Motor neuron (in vitro differentiated cells): ENCODE measurements around the gene ADGRA3. TPM values are rescaled to one million over a fixed set of nuclear protein-coding genes. Genes with fewer than 3 reads are reported as not detected.
A peak's percentile ranks its signal among the peaks of the same experiment; 100 is the strongest.

ENCODE experiments used
- ATAC-seq, 8 experiments: fragments of 200-7000 bp; cut with Tn5 transposase; replicated peaks in 6 of 8; 2 replicates each; pipeline ENCODE4 v1.8.0; 2021; ENCODE audit warnings: mild to moderate bottlenecking in 8 of 8, moderate library complexity in 8 of 8
- H3K27ac ChIP-seq, 2 donors: fragments of 250-450 bp; sonication (Bioruptor Pico); 2 replicates each; pipeline ENCODE4 v1.9.0; 2021; ENCODE audit warnings: antibody characterized with exemption in 2 of 2, mild to moderate bottlenecking in 2 of 2, moderate library complexity in 1 of 2
- H3K4me1 ChIP-seq, 2 donors: fragments of 250-450 bp; sonication (Bioruptor Pico); replicated peaks in 1 of 2; 2 replicates each; pipeline ENCODE4 v1.6.1; 2021; ENCODE audit warnings: antibody characterized with exemption in 2 of 2, mild to moderate bottlenecking in 2 of 2, moderate library complexity in 1 of 2
- H3K4me3 ChIP-seq, 5 donors: fragments of 250-450 bp; sonication (Bioruptor Pico); 2 replicates each; pipeline ENCODE4 v1.9.0; 2021; ENCODE audit warnings: antibody characterized with exemption in 5 of 5, mild to moderate bottlenecking in 5 of 5, moderate library complexity in 4 of 5
- WGBS, 10 experiments: fragments of 450-650 bp; shearing (Covaris generic); methylation state at CpG; one replicate each; pipeline ENCODE4 v1.0.0; 2022; 5-methylcytosine and 5-hydroxymethylcytosine counted together
- in situ Hi-C, 9 experiments: fragments of 400-800 bp; cut with MboI; loops; one replicate each; pipeline ENCODE4 v1.15.0; 2021; ENCODE audit warnings: low sequenced_read_pairs in 9 of 9, low pct_unique_long_range_greater_than_20kb in 2 of 9; ENCODE audit not compliant: unreplicated experiment in 9 of 9
- total RNA-seq, 8 experiments: library from RNA; unstranded; fragments of 300-600 nt; gene quantifications; 2 replicates each; pipeline versions ENCODE4 v1.2.3 to v1.2.4, GENCODE V29; 2022

ADGRA3 gene
- total RNA-seq, 8 experiments from 2014 or later = 12.5 to 137 (median 28.1) TPM

- WGBS, 10 experiments = 90 to 100% (median 99%) methylated on average over 1 to 3 of the region's 3 CpGs; no CpG with 5 or more reads in 6 of the 10 experiments
- ATAC-seq = peak in 2 of 8 experiments; percentile 24 to 48
- peaks cover 0 to 8% of the 10 kb centered on the region in 2 donors for H3K4me1 ChIP-seq
- H3K27ac ChIP-seq = no peak overlapping the region
- in situ Hi-C loops = no loop called here
- H3K4me3 ChIP-seq = no peak overlapping the region
Observed at GRCh38 chr4:22502895-22503814, 12.7 kb downstream of the ADGRA3 start.

GRCh38 chr4:22501715-22502095 lies 14.2 kb downstream of the ADGRA3 start:
- in situ Hi-C loops = no loop called here
- no peak overlapping the region for H3K27ac ChIP-seq
- 50 to 100% (median 60%) methylated on average over 1 to 3 of the region's 3 CpGs; no CpG with 5 or more reads in 1 of the 10 experiments for WGBS, 10 experiments
- H3K4me1 ChIP-seq = peaks cover 0 to 8% of the 10 kb centered on the region in 2 donors
- H3K4me3 ChIP-seq = no peak overlapping the region
- no peak for ATAC-seq

DNA sequence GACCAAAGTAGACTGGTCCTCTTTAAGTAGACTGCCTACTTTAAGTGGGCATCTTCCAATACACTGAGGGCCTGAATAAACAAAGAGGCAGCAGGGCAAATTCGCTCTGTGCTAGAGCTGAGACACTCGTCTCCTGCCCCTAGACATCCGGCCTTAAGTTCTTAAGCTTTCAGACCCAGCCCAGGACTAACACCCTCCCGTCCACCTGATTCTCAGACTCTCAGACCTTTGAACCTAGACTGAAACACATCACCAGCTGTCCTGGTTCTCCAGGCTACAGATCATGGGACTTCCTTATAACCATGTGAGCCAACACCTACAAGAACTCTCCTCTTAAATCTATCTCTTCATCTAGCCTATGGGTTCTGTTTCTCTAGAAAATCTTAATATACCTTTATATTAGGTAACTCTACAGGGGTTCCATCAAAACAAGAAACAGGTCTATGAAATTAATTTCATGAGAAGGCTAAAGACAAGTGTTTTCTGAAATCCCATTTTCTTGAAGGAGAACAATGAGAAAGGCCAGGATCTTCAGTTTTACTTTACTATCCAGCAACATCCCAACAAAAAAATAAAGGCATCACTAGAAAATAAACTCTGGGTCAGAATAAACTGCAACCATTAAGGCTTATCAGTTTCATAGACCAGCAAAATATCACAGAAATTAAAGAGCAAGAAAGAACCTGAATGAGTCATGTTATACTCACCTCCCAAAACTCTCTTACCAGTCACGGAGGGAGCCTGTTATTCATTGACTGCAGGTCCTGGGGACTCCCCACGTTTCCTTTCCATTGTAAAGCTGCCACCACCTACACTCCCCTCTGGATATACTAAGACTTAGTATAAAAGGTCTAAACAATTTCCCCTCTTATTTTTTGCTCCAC lies 14.8 kb downstream of the ADGRA3 start:
- in situ Hi-C loops = no loop called here
- H3K27ac ChIP-seq = no peak overlapping the region
- ATAC-seq = no peak
- peaks cover 0 to 8% of the 10 kb centered on the region in 2 donors for H3K4me1 ChIP-seq
- 36 to 84% (median 76%) methylated on average over 1 to 5 of the region's 6 CpGs for WGBS, 10 experiments
- H3K4me3 ChIP-seq = no peak overlapping the region

DNA sequence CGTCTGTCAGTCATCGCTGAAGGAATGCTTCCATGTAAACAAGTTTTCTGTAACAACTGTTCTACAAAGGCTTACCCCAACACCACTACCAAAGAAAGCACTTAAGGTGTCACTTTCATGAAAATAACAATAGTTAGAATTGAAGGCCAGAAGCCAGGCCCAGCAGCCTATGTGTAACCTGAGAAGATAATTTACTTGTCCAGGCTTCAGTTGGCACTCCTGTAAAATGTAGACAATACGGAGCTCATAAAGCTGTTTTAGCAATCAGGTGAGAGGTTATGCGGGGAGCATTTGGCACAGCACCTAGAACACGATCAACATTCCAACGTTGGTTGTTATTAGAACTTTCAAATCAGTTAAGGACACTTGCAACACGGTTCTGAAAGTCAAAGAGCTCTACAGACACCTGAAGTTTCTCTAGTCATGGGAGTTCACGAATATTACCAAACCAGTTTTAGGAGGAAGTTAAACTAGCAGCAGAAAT lies 15.7 kb downstream of the ADGRA3 start:
- in situ Hi-C loops = no loop called here
- 61 to 100% (median 94%) methylated on average over 1 to 8 of the region's 8 CpGs; no CpG with 5 or more reads in 3 of the 10 experiments for WGBS, 10 experiments
- H3K27ac ChIP-seq = no peak overlapping the region
- no peak for ATAC-seq
- H3K4me3 ChIP-seq = no peak overlapping the region
- peaks cover 0 to 8% of the 10 kb centered on the region in 2 donors for H3K4me1 ChIP-seq

DNA sequence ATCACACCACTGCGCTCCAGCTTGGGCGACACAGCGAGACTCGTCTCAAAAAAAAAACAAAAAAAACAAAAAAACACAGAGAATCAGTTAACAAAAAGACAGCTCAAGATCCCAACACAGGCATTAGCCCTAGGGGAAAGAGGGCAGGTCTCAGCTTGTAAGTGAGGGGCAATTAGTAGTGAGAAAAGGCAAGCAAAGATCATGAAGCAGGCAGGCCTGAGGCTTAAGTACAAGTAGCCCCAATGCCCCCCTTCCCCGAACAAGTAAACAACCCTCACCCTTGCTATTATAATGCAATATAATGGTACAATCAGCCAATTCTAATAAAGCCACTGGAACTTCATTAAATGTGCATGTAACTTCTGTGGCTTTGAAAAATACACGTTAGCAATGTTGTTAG lies 17.0 kb downstream of the ADGRA3 start:
- H3K4me1 ChIP-seq = no peaks in the 10 kb centered on the region
- in situ Hi-C loops = no loop called here
- 17 to 100% (median 40%) methylated on average over 1 to 5 of the region's 6 CpGs; no CpG with 5 or more reads in 2 of the 10 experiments for WGBS, 10 experiments
- H3K27ac ChIP-seq = no peak overlapping the region
- no peak overlapping the region for H3K4me3 ChIP-seq
- no peak for ATAC-seq

- H3K27ac ChIP-seq = no peak overlapping the region
- WGBS, 10 experiments = 8 to 100% (median 93%) methylated on average over 1 to 6 of the region's 6 CpGs; no CpG with 5 or more reads in 1 of the 10 experiments
- ATAC-seq = no peak
- in situ Hi-C loops = no loop called here
- no peaks in the 10 kb centered on the region for H3K4me1 ChIP-seq
- H3K4me3 ChIP-seq = no peak overlapping the region
Observed at GRCh38 chr4:22496165-22496813, 19.6 kb downstream of the ADGRA3 start.

DNA sequence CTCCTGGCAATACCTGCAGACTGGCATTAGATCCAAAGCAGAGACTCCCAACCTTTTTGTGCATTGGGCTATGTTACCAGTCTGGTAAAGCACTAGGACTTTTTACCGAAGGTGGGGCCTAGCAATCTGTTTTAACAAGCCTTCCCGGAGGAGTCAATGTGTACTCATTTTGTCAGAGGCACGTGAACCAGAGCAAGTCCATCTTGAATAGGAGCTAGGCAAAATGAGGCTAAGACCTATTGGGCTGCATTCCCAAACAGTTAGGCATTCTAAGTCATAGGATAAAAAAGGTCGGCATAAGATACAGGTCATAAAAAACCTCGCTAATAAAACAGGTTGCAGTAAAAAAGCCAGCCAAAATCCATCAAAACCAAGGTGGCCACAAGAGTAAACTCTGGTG lies 22.3 kb downstream of the ADGRA3 start:
- no peak for ATAC-seq
- Histone ChIP-seq H3K27ac (no peak overlapping the region), H3K4me1 (no peaks in the 10 kb centered on the region), H3K4me3 (no peak overlapping the region)
- WGBS, 10 experiments = 50 to 100% (median 95%) methylated on average over 1 to 5 of the region's 5 CpGs; no CpG with 5 or more reads in 1 of the 10 experiments
- in situ Hi-C loops = no loop called here

- in situ Hi-C loops = no loop called here
- 83 to 100% (median 100%) methylated on average over 1 to 2 of the region's 2 CpGs; no CpG with 5 or more reads in 4 of the 10 experiments for WGBS, 10 experiments
Observed at GRCh38 chr4:22492987-22493386, 22.9 kb downstream of the ADGRA3 start.

GRCh38 chr4:22491939-22492338 lies 23.9 kb downstream of the ADGRA3 start:
- Histone ChIP-seq H3K27ac (no peak overlapping the region), H3K4me3 (no peak overlapping the region), H3K4me1 (peaks cover 0 to 2% of the 10 kb centered on the region in 2 donors)
- WGBS, 10 experiments = 76 to 97% (median 91%) methylated on average over 4 to 6 of the region's 6 CpGs
- no peak for ATAC-seq
- in situ Hi-C loops = no loop called here

More at GRCh38 chr4:22492987-22493386, 22.9 kb downstream of the ADGRA3 start:
- no peaks in the 10 kb centered on the region for H3K4me1 ChIP-seq
- no peak for ATAC-seq
- H3K27ac ChIP-seq = no peak overlapping the region
- H3K4me3 ChIP-seq = no peak overlapping the region

GRCh38 chr4:22490718-22491315 lies 25.0 kb downstream of the ADGRA3 start:
- Histone ChIP-seq H3K27ac (no peak overlapping the region), H3K4me1 (peaks cover 0 to 9% of the 10 kb centered on the region in 2 donors), H3K4me3 (no peak overlapping the region)
- in situ Hi-C loops = no loop called here
- WGBS, 10 experiments = 67 to 100% (median 91%) methylated on average over 1 to 5 of the region's 5 CpGs
- ATAC-seq = no peak

- in situ Hi-C loops = no loop called here
- 13 to 100% (median 48%) methylated on average over 1 of the region's 1 CpG; no CpG with 5 or more reads in 6 of the 10 experiments for WGBS, 10 experiments
- Histone ChIP-seq H3K27ac (no peak overlapping the region), H3K4me1 (peaks cover 0 to 9% of the 10 kb centered on the region in 2 donors), H3K4me3 (no peak overlapping the region)
- no peak for ATAC-seq
Observed at GRCh38 chr4:22488106-22488505, 27.8 kb downstream of the ADGRA3 start.

DNA sequence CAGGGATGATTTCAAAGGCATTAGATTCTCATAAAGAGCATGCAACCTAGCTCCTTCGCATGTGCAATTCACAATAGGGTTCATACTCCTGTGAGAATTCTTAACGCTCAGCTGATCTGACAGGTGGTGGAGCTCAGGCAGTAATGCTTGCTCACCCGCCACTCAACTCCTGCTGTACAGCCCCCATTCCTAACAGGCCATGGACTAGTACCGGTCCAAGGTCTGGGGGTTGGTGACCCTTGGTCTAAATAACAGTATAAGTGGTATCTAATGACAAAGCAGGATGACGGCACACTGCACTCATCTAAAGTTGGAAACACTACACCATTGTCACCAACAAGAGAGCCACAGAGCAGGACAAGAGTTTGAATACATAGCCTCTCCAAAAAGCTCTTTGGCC lies 28.5 kb downstream of the ADGRA3 start:
- WGBS, 10 experiments = 80 to 100% (median 93%) methylated on average over 1 to 5 of the region's 5 CpGs; no CpG with 5 or more reads in 4 of the 10 experiments
- in situ Hi-C loops = no loop called here
- no peak overlapping the region for H3K27ac ChIP-seq
- no peak overlapping the region for H3K4me3 ChIP-seq
- no peak for ATAC-seq
- peaks cover 0 to 9% of the 10 kb centered on the region in 2 donors for H3K4me1 ChIP-seq
